Fibroblast of the conjunctiva (primary cell): ENCODE results near the gene SOAT1.

Experiments
- DNase-seq: peaks from one replicate; pipeline ENCODE4 v3.0.0-alpha.2; 2010; ENCODE audit warnings: low read depth

The SOAT1 gene

GRCh38 chr1:179305450-179305849 is 11.9 kb downstream of the SOAT1 start:
- no peak for DNase-seq

GRCh38 chr1:179310291-179310690 is 16.7 kb downstream of the SOAT1 start:
- DNase-seq = peak; percentile 23

- peak; percentile 55 for DNase-seq
These were observed 17.1 kb downstream of the SOAT1 start for GRCh38 chr1:179310721-179311120.

- DNase-seq = no peak
These were observed 17.6 kb downstream of the SOAT1 start for GRCh38 chr1:179311149-179311700.

GRCh38 chr1:179313004-179313403 is 19.4 kb downstream of the SOAT1 start:
- DNase-seq = no peak

- no peak for DNase-seq
These were observed 21.3 kb downstream of the SOAT1 start for GRCh38 chr1:179314928-179315327.

- no peak for DNase-seq
These were observed 24.9 kb downstream of the SOAT1 start for GRCh38 chr1:179318491-179318890.

- DNase-seq = no peak
These were observed 28.1 kb downstream of the SOAT1 start for GRCh38 chr1:179321533-179322216.

GRCh38 chr1:179322557-179322956 is 29.0 kb downstream of the SOAT1 start:
- DNase-seq = no peak

- DNase-seq = no peak
These were observed 29.8 kb downstream of the SOAT1 start for GRCh38 chr1:179323436-179323835.

GRCh38 chr1:179325836-179326235 is 32.2 kb downstream of the SOAT1 start:
- DNase-seq = no peak

GRCh38 chr1:179326746-179327145 is 33.1 kb downstream of the SOAT1 start:
- DNase-seq = no peak

GRCh38 chr1:179327196-179327595 is 33.6 kb downstream of the SOAT1 start:
- no peak for DNase-seq

GRCh38 chr1:179327679-179328078 is 34.1 kb downstream of the SOAT1 start:
- no peak for DNase-seq

GRCh38 chr1:179329862-179330261 is 36.3 kb downstream of the SOAT1 start:
- no peak for DNase-seq

GRCh38 chr1:179334440-179334839 is 40.8 kb downstream of the SOAT1 start:
- DNase-seq = no peak

GRCh38 chr1:179337288-179337687 is 43.7 kb downstream of the SOAT1 start:
- DNase-seq = no peak

GRCh38 chr1:179337942-179338560 is 44.5 kb downstream of the SOAT1 start:
- DNase-seq = no peak

GRCh38 chr1:179340918-179341317 is 47.3 kb downstream of the SOAT1 start:
- no peak for DNase-seq

- DNase-seq = no peak
These were observed 48.4 kb downstream of the SOAT1 start for GRCh38 chr1:179341943-179342547.

GRCh38 chr1:179342740-179343404 is 49.3 kb downstream of the SOAT1 start:
- DNase-seq = no peak

- no peak for DNase-seq
These were observed 57.7 kb downstream of the SOAT1 start for GRCh38 chr1:179351281-179351680.

- no peak for DNase-seq
These were observed 58.6 kb downstream of the SOAT1 start for GRCh38 chr1:179352236-179352635.
